Mesendoderm (in vitro differentiated cells): Measurements from ENCODE around the gene SLC48A1.

ENCODE experiments used
- DNase-seq: peaks from one replicate; pipeline ENCODE4 v3.0.0; 2013
- H2AK5ac ChIP-seq: 2 replicates; pipeline ENCODE4 v1.6.1; 2013; ENCODE audit warnings: low read length, inconsistent platforms
- H2BK120ac ChIP-seq: 2 replicates; pipeline ENCODE4 v1.6.1; 2013; ENCODE audit warnings: low read depth, mild to moderate bottlenecking, low read length, moderate library complexity, mixed read lengths
- H2BK15ac ChIP-seq: replicated peaks from 2 replicates; pipeline ENCODE4 v1.6.1; 2013; ENCODE audit warnings: low read depth, mild to moderate bottlenecking, moderate library complexity
- H2BK5ac ChIP-seq: 2 replicates; pipeline ENCODE4 v1.6.1; 2013; ENCODE audit warnings: low read length, inconsistent platforms
- H3K18ac ChIP-seq: 2 replicates; pipeline ENCODE4 v1.6.1; 2013; ENCODE audit warnings: mild to moderate bottlenecking, low read length, mixed read lengths
- H3K23ac ChIP-seq: one replicate; pipeline ENCODE4 v1.6.1; 2013; ENCODE audit warnings: low read length
- H3K27ac ChIP-seq: 2 replicates; pipeline ENCODE4 v1.5.1; 2013; ENCODE audit warnings: low read depth, mild to moderate bottlenecking, inconsistent platforms, low read length, moderate library complexity
- H3K27me3 ChIP-seq: 2 replicates; pipeline ENCODE4 v1.6.1; 2013; ENCODE audit warnings: low read length, control low read depth, mild to moderate bottlenecking, inconsistent platforms; ENCODE audit not compliant: insufficient read depth, poor library complexity
- H3K36me3 ChIP-seq: 2 replicates; pipeline ENCODE4 v1.6.1; 2013; ENCODE audit warnings: low read length, inconsistent platforms; ENCODE audit not compliant: control insufficient read depth, insufficient read depth
- H3K4ac ChIP-seq: one replicate; pipeline ENCODE4 v1.6.1; 2013; ENCODE audit warnings: low read depth, mild to moderate bottlenecking, low read length, moderate library complexity
- H3K4me1 ChIP-seq: 2 replicates; pipeline ENCODE4 v1.6.1; 2013; ENCODE audit warnings: low read depth, low read length, inconsistent platforms; ENCODE audit not compliant: control insufficient read depth
- H3K4me2 ChIP-seq: 2 replicates; pipeline ENCODE4 v1.6.1; 2013; ENCODE audit warnings: low read length
- H3K4me3 ChIP-seq: 2 replicates; pipeline ENCODE4 v1.5.1; 2013; ENCODE audit warnings: mild to moderate bottlenecking, low read length
- H3K56ac ChIP-seq: one replicate; pipeline ENCODE4 v1.6.1; 2013; ENCODE audit warnings: low read length
- H3K79me1 ChIP-seq: 2 replicates; pipeline ENCODE4 v1.6.1; 2013; ENCODE audit warnings: low read length, inconsistent platforms
- H3K79me2 ChIP-seq: 2 replicates; pipeline ENCODE4 v1.6.1; 2013; ENCODE audit warnings: mild to moderate bottlenecking, low read length; ENCODE audit not compliant: control insufficient read depth, insufficient read depth
- H3K9ac ChIP-seq: 2 replicates; pipeline ENCODE4 v1.6.1; 2013; ENCODE audit warnings: low read length, inconsistent platforms
- H4K5ac ChIP-seq: one replicate; pipeline ENCODE4 v1.6.1; 2013; ENCODE audit warnings: low read length
- H4K8ac ChIP-seq: one replicate; pipeline ENCODE4 v1.6.1; 2013; ENCODE audit warnings: low read depth, mild to moderate bottlenecking, control low read depth, low read length, moderate library complexity
- WGBS: extraction: QIAGEN DNeasy Blood & Tissue Kit; methylation state at CpG from one replicate; pipeline ENCODE4 v1.1.7; 2013; ENCODE audit warnings: low lambda C conversion rate, missing lambda C conversion rate; ENCODE audit not compliant: insufficient coverage; ENCODE audit errors: extremely low coverage; 5-methylcytosine and 5-hydroxymethylcytosine counted together

Gene SLC48A1

DNA sequence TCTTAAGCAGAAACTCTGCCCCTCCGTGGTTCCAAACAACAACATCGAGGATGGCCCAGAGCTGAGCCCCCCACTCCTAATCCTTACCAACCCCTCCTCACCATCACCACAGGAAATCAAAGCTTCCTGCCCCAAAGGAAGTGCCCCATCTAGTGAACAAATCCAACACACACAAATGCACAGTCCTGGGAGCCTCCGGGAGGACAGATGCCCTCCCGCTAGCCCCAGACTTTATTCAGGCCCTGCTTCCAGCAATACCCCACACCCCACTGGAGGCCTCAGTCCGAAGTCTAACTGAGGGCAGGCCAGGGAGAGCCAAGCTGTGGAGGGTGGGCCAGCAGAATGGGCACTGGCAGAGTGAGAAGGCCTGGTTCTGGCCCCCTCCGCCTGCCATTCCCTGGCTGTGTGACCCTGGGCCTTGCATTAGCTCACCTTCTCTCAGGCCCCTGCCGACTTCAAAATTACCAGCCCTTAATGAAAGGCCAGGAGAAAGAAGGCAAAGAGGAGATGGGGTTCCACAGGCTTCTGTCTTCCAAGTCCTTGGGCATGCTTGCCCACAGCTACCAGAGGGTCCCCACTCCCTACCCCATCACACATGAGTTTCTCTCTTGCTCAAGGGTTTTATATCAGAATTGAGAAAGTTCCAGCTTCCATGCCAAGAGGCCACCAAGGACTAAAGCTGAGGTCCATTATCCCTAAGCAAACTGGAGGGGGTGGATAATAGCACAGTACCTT is 44.4 kb downstream of the SLC48A1 start:
- H3K4me3 ChIP-seq, result no peak overlapping the region
- H2BK5ac ChIP-seq, result peak overlapping the region; percentile 31
- peak overlapping the region; percentile 97 for H3K23ac ChIP-seq
- no peaks in the 10 kb centered on the region for H3K36me3 ChIP-seq
- peak overlapping the region; percentile 65 for H2AK5ac ChIP-seq
- H2BK120ac ChIP-seq, result no peak overlapping the region
- H3K27me3 ChIP-seq, result no peaks in the 10 kb centered on the region
- no CpG with 5 or more reads among the region's 7 CpGs for WGBS
- peak overlapping the region; percentile 39 for H3K27ac ChIP-seq
- H4K8ac ChIP-seq, result no peak overlapping the region
- H3K4ac ChIP-seq, result no peak overlapping the region
- peaks cover 54% of the 10 kb centered on the region for H3K4me1 ChIP-seq
- peak overlapping the region; percentile 91 for H3K9ac ChIP-seq
- H3K56ac ChIP-seq, result peak overlapping the region; percentile 94
- peaks cover 64% of the 10 kb centered on the region for H3K79me2 ChIP-seq
- peak overlapping the region; percentile 95 for H3K4me2 ChIP-seq
- DNase-seq, result no peak
- no peak overlapping the region for H2BK15ac ChIP-seq
- H4K5ac ChIP-seq, result no peak overlapping the region
- H3K79me1 ChIP-seq, result peaks cover 24% of the 10 kb centered on the region
- no peak overlapping the region for H3K18ac ChIP-seq

- Histone ChIP-seq H3K4me1 (peaks cover 51% of the 10 kb centered on the region), H3K18ac (no peak overlapping the region), H2BK120ac (no peak overlapping the region), H3K4ac (no peak overlapping the region), H4K5ac (no peak overlapping the region), H3K27me3 (no peaks in the 10 kb centered on the region), H3K23ac (peak overlapping the region; percentile 97), H3K4me3 (no peak overlapping the region), H3K27ac (no peak overlapping the region), H3K9ac (peak overlapping the region; percentile 91), H3K79me2 (peaks cover 61% of the 10 kb centered on the region), H4K8ac (no peak overlapping the region), H2AK5ac (peak overlapping the region; percentile 65), H3K56ac (peak overlapping the region; percentile 94), H2BK5ac (peak overlapping the region; percentile 31), H2BK15ac (no peak overlapping the region), H3K36me3 (no peaks in the 10 kb centered on the region), H3K79me1 (peaks cover 22% of the 10 kb centered on the region), H3K4me2 (peak overlapping the region; percentile 95)
- WGBS, result no CpG with 5 or more reads among the region's 3 CpGs
- no peak for DNase-seq
These were observed 45.0 kb downstream of the SLC48A1 start for GRCh38 chr12:47818007-47818376.

DNA sequence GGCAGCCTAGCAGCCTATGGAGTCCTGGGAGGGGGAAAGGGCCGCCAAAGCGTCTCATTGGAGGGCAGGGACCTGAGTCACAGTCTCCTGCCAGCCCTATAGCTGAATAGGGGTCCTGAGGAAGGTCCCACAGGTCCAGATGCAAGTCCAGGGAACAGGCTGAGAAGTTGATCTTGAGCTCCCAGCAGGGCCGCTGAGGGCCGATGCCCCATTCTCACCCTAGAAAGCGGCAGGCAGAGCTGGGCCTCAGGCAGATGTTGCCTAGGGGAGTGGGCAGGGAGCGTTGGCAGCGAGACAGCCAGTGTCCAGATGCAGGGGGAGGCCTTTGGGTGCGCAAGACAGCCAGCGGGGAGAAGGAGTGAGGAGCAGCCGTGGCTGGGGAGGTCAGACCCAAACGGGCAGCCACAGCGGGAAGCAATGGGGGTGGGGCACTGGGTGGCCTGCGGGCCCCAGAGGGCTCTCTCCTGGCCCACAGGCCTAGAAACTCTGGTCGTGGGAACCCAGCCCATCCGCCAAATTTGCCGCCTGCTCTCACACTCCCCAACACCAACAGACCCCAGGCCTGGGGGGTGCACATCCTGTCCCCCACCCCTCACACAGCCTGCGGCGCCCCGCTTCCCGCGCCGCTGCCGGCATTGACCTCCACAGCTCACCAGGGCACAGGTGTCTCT is 45.6 kb downstream of the SLC48A1 start:
- peak overlapping the region; percentile 94 for H3K56ac ChIP-seq
- H3K4me3 ChIP-seq, result peak overlapping the region; percentile 74
- peak overlapping the region; percentile 100 for H3K18ac ChIP-seq
- peak overlapping the region; percentile 48 for H2AK5ac ChIP-seq
- peak overlapping the region; percentile 94 for H2BK120ac ChIP-seq
- DNase-seq, result peak; percentile 57
- peaks cover 22% of the 10 kb centered on the region for H3K79me1 ChIP-seq
- H3K23ac ChIP-seq, result peak overlapping the region; percentile 97
- peaks cover 60% of the 10 kb centered on the region for H3K79me2 ChIP-seq
- no peak overlapping the region for H4K8ac ChIP-seq
- H2BK5ac ChIP-seq, result peak overlapping the region; percentile 70
- H3K9ac ChIP-seq, result peak overlapping the region; percentile 91
- peak overlapping the region; percentile 92 for H3K27ac ChIP-seq
- no peaks in the 10 kb centered on the region for H3K36me3 ChIP-seq
- H3K4me1 ChIP-seq, result peaks cover 48% of the 10 kb centered on the region
- H4K5ac ChIP-seq, result no peak overlapping the region
- peak overlapping the region; percentile 98 for H3K4ac ChIP-seq
- WGBS, result no CpG with 5 or more reads among the region's 23 CpGs
- H3K4me2 ChIP-seq, result peak overlapping the region; percentile 95
- no peak overlapping the region for H2BK15ac ChIP-seq
- H3K27me3 ChIP-seq, result no peaks in the 10 kb centered on the region

DNA sequence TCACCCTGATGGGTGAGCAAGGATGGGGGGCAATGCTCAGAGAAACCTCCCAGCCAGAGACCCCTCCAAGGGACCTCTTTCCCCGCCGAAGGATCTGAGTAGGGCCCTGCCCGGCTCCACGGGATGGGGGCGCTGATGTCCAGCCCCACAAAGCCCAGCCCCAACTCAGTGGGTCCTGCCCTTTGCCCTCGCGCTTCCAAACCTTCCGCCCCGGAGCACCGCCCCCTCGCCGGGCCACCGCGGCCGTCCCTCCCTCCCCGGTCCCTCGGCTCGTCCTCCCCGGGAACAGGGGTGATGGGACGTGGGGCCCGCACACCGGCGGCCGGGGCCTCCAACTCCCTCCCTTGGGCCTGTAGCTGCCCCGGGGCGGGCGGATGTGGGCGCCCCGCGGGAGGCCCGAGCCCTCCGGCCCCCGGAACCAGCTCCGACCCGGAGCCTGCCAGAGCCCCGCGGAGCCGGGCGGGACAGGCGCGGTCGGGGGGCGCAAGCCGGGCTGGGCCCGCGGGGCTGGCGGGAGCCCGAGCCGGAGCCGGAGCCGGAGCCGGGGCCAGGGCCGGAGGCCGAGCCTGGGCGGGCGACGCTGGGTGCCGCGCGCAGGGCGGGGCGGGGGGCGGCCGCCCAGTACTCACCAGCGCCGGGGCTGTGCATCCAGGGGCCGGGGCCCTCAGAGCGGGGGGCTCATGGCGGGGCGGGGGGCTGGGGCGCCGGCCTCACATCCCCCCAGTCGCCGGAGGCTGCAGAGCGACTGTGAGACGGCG is 46.3 kb downstream of the SLC48A1 start:
- Histone ChIP-seq H4K8ac (peak overlapping the region; percentile 90), H2AK5ac (no peak overlapping the region), H2BK15ac (peak overlapping the region; percentile 27), H3K27ac (peak overlapping the region; percentile 92), H3K79me2 (peaks cover 53% of the 10 kb centered on the region), H3K18ac (peak overlapping the region; percentile 100), H3K27me3 (no peaks in the 10 kb centered on the region), H3K23ac (no peak overlapping the region), H2BK5ac (peak overlapping the region; percentile 70), H3K4me3 (peak overlapping the region; percentile 74), H2BK120ac (peak overlapping the region; percentile 94), H3K79me1 (peaks cover 19% of the 10 kb centered on the region), H3K56ac (peak overlapping the region; percentile 94), H3K9ac (peak overlapping the region; percentile 91), H3K4me2 (peak overlapping the region; percentile 95), H3K4me1 (peaks cover 41% of the 10 kb centered on the region), H4K5ac (no peak overlapping the region), H3K4ac (peak overlapping the region; percentile 98), H3K36me3 (no peaks in the 10 kb centered on the region)
- DNase-seq, result peak; percentile 67
- no CpG with 5 or more reads among the region's 77 CpGs for WGBS

DNA sequence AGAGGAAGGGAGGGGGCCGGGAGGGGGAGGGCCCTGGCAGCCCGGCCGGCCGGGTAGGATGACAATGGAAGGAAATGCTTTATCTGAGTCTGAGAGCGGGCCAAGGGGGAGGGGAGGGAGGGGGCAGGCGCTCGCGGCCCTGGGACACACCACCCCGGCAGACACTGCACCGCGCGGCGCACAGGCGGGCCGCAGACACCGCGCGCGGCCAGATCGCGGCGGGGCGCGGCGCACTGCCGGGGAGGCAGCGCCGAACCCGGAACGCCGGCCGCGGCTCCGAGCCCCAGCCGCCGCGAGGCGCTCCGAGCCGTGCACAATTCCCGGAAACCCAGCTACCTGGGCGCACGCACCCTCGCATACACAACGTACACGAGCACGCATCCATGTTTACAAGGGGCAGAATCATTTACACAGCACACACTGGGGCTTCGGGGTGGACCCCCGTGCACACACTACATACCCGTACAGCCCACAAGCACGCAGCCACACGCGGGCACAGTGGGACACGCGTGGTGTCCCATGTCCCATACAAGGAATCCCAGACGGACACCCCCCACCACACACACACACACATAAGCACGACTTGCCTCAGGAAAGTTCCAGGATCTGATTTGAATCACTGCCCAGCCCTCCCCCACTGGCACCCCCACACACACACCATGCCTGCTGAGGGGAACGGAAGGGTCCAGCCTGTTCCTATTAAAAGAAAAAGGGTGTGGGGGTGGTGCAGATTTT is 47.0 kb downstream of the SLC48A1 start, which contains the start of gene HDAC7:
TSS of gene HDAC7 (minus strand) at position 8 of the 735 bp plus-strand sequence. CDS start 118 bp downstream, outside the sequence.
- no CpG with 5 or more reads among the region's 58 CpGs for WGBS
- peak within 1 kb of the TSS; percentile 74 for H3K4me3 ChIP-seq
- H2BK5ac ChIP-seq, result peak within 1 kb of the TSS; percentile 100
- H3K27ac ChIP-seq, result peak within 1 kb of the TSS; percentile 98
- H3K9ac ChIP-seq, result peak within 1 kb of the TSS; percentile 95
- H3K18ac ChIP-seq, result peak within 1 kb of the TSS; percentile 100
- peak within 1 kb of the TSS; percentile 47 for H4K5ac ChIP-seq
- peak within 1 kb of the TSS; percentile 90 for H4K8ac ChIP-seq
- H2BK15ac ChIP-seq, result peak within 1 kb of the TSS; percentile 65
- peak within 1 kb of the TSS; percentile 94 for H2BK120ac ChIP-seq
- peak within 1 kb of the TSS; percentile 95 for H3K4me2 ChIP-seq
- peaks cover 12% of the 10 kb centered on the region for H3K79me1 ChIP-seq
- no peaks in the 10 kb centered on the region for H3K27me3 ChIP-seq
- no peaks in the 10 kb centered on the region for H3K36me3 ChIP-seq
- H3K23ac ChIP-seq, result peak within 1 kb of the TSS; percentile 100
- peak within 1 kb of the TSS; percentile 99 for H3K56ac ChIP-seq
- H3K79me2 ChIP-seq, result peaks cover 45% of the 10 kb centered on the region
- peak; percentile 95 for DNase-seq
- peak within 1 kb of the TSS; percentile 54 for H2AK5ac ChIP-seq
- peaks cover 35% of the 10 kb centered on the region for H3K4me1 ChIP-seq
- peak within 1 kb of the TSS; percentile 98 for H3K4ac ChIP-seq
